K562 (cell line): ENCODE measurements around the gene FUZ. TPM values are rescaled to one million over a fixed set of nuclear protein-coding genes. Genes with fewer than 3 reads are reported as not detected.

Experiments used
- ATAC-seq: fragments of 200-7000 bp; cut with Tn5 transposase; 3 replicates; pipeline ENCODE4 v1.9.1; 2020; ENCODE audit warnings: moderate library complexity
- BruUV-seq: library from RNA; stranded (reverse); fragments of 400-500 nt; replicated peaks from 2 replicates; lab custom pipeline; 2021; lab: Mats Ljungman, UMichigan
- CTCF ChIA-PET: fragments of 300-600 bp; formaldehyde crosslinking; extraction: SDS; loops from one replicate; lab custom pipeline; 2021; ENCODE audit warnings: low intra/inter-chr PET ratio; lab: Yijun Ruan, JAX
- POLR2A ChIA-PET: fragments of 300-600, 350-650 bp; sonication (Branson Sonifier 250); formaldehyde crosslinking; extraction: SDS; loops from one replicate; lab custom pipeline; 2021; ENCODE audit warnings: antibody characterized with exemption, inconsistent platforms; lab: Yijun Ruan, JAX
- DNase-seq, 4 experiments: peaks; one replicate each; pipeline versions ENCODE4 v3.0.0 to v3.0.0-alpha.2; 2011 to 2018; ENCODE audit warnings: low spot score in 3 of 4, mixed read lengths in 3 of 4; ENCODE audit errors: extremely low read depth in 1 of 4
- FAIRE-seq: peaks from 2 replicates; lab custom pipeline; 2011; peaks lifted over from hg19 to GRCh38; lab: Jason Lieb, UNC
- H2AFZ ChIP-seq: 2 replicates; pipeline ENCODE4 v1.6.0; 2011; ENCODE audit warnings: low read depth, low read length, control low read depth, inconsistent platforms
- H3K27ac ChIP-seq: fragments of 200-600 bp; 3 replicates; pipeline ENCODE4 v1.8.0; 2011; ENCODE audit warnings: low read depth, mild to moderate bottlenecking, control low read depth, inconsistent platforms, low read length, moderate library complexity, mixed read lengths; ENCODE audit errors: extremely low read depth
- H3K27me3 ChIP-seq, 2 experiments: fragments of 300-600 bp in 1 of 2; 2 replicates in 1 of 2; 3 replicates in 1 of 2; pipeline versions ENCODE4 v1.6.0 to v1.8.0; 2011; ENCODE audit warnings: inconsistent platforms in 2 of 2, low read length in 2 of 2, mild to moderate bottlenecking in 1 of 2, mixed read lengths in 1 of 2, moderate library complexity in 1 of 2; ENCODE audit not compliant: control insufficient read depth in 2 of 2, insufficient read depth in 2 of 2
- H3K36me3 ChIP-seq: fragments of 300-600 bp; 3 replicates; pipeline ENCODE4 v1.8.0; 2011; ENCODE audit warnings: mild to moderate bottlenecking, low read length, inconsistent platforms; ENCODE audit not compliant: control insufficient read depth, insufficient read depth
- H3K4me1 ChIP-seq, 2 experiments: fragments of 200-600 bp in 1 of 2; replicated peaks in 1 of 2; 2 replicates in 1 of 2; 3 replicates in 1 of 2; pipeline versions ENCODE4 v1.5.1 to v1.8.0; 2011; ENCODE audit warnings: inconsistent platforms in 2 of 2, low read length in 2 of 2, mild to moderate bottlenecking in 1 of 2, mixed read lengths in 1 of 2, moderate library complexity in 1 of 2; ENCODE audit not compliant: control insufficient read depth in 2 of 2, insufficient read depth in 2 of 2
- H3K4me2 ChIP-seq: 2 replicates; pipeline ENCODE4 v1.6.1; 2011; ENCODE audit warnings: low read length, control low read depth, inconsistent platforms, mixed read lengths; ENCODE audit not compliant: insufficient read depth
- H3K4me3 ChIP-seq: fragments of 200-600 bp; sonication (generic), shearing (Covaris generic); 2 replicates; pipeline ENCODE4 v1.5.1; 2016; ENCODE audit warnings: control low read depth, inconsistent platforms
- H3K79me2 ChIP-seq: fragments of 200-600 bp; 3 replicates; pipeline ENCODE4 v1.8.0; 2011; ENCODE audit warnings: low read length, inconsistent platforms; ENCODE audit not compliant: control insufficient read depth, insufficient read depth
- H3K9ac ChIP-seq, 2 experiments: 2 replicates each; pipeline versions ENCODE4 v1.6.0 to v1.6.1; 2011; ENCODE audit warnings: low read depth in 2 of 2, low read length in 2 of 2, control low read depth in 1 of 2, inconsistent platforms in 1 of 2, mild to moderate bottlenecking in 1 of 2, mixed read lengths in 1 of 2; ENCODE audit not compliant: insufficient read depth in 1 of 2
- H3K9me1 ChIP-seq: one replicate; pipeline ENCODE4 v1.6.0; 2011; ENCODE audit warnings: inconsistent platforms, mild to moderate bottlenecking, low read length, moderate library complexity; ENCODE audit not compliant: control insufficient read depth, insufficient read depth
- H3K9me3 ChIP-seq: replicated peaks from 2 replicates; pipeline ENCODE4 v1.5.1; 2011; ENCODE audit warnings: low read depth, low read length, inconsistent platforms; ENCODE audit not compliant: control insufficient read depth, insufficient read depth
- H4K20me1 ChIP-seq: replicated peaks from 2 replicates; pipeline ENCODE4 v1.6.1; 2011; ENCODE audit warnings: low read length, inconsistent platforms, mixed read lengths; ENCODE audit not compliant: control insufficient read depth, insufficient read depth
- NEUROD1 ChIP-seq: fragments of 150-350 bp; IDR thresholded peaks from 2 replicates; pipeline ENCODE4 v1.6.1; 2014; ENCODE audit warnings: borderline replicate concordance, low read length, low read depth; ENCODE audit not compliant: partially characterized antibody
- POLR2B ChIP-seq: fragments of 450-650 bp; IDR thresholded peaks from 2 replicates; pipeline ENCODE4 v1.6.1; 2018; ENCODE audit warnings: low read depth; ENCODE audit not compliant: partially characterized antibody
- ZBTB7A ChIP-seq: IDR thresholded peaks from 2 replicates; pipeline ENCODE4 v1.6.1; 2011; ENCODE audit warnings: low read depth, mild to moderate bottlenecking, low read length, moderate library complexity, borderline replicate concordance; ENCODE audit not compliant: control insufficient read depth
- WGBS: fragments of 100-300 bp; shearing (Covaris generic); methylation state at CpG from one replicate; pipeline ENCODE4 v1.1.6; 2016; ENCODE audit warnings: low coverage, mixed read lengths; ENCODE audit not compliant: insufficient coverage; ENCODE audit errors: missing lambda C conversion rate; 5-methylcytosine and 5-hydroxymethylcytosine counted together
- in situ Hi-C: fragments of 300-500 bp; cut with MboI; formaldehyde crosslinking; loops from 4 replicates; pipeline ENCODE4 v1.15.0; 2018; ENCODE audit warnings: inconsistent platforms, mixed read lengths
- intact Hi-C: fragments of 100-400 bp; cut with micrococcal nuclease; formaldehyde crosslinking; loops from 2 replicates; pipeline ENCODE4 v1.14.2; 2022
- microRNA-seq: library from miRNA; unstranded; fragments of <30 nt; microRNA quantifications from one replicate; pipeline ENCODE4, GENCODE V29; 2018; ENCODE audit warnings: borderline microRNAs expressed
- polyA plus RNA-seq, 8 experiments: library from polyadenylated mRNA; depleted of rRNA in 4 of 8; stranded (reverse) in 5 of 8; unstranded in 3 of 8; fragments of >200 nt; fragmentation: Nextera tagmentation in 2 of 8; fragmentation: Illumina TruSeq in 1 of 8; extraction: Ambion mirVana in 2 of 8; extraction: Trizol in 1 of 8; gene quantifications; 2 replicates each; pipeline versions ENCODE4 v1.2.1 to v1.2.3, GENCODE V29; 2011 to 2014; ENCODE audit warnings: inconsistent platforms in 1 of 8, missing spikeins in 1 of 8
- small RNA-seq: library from RNA; depleted of rRNA; stranded (forward); fragments of <200 nt; gene quantifications from one replicate; pipeline ENCODE3, GENCODE V24; 2014
- total RNA-seq, 7 experiments: library from RNA; depleted of rRNA in 6 of 7; stranded (reverse); fragments of >200 nt in 6 of 7; fragmentation: Illumina TruSeq in 2 of 7; extraction: Trizol in 2 of 7; gene quantifications; 2 replicates each; pipeline versions ENCODE4 v1.2.1 to v1.2.3, GENCODE V29; 2011 to 2021; ENCODE audit warnings: low replicate concordance in 1 of 7

FUZ gene
- total and polyA plus RNA-seq, 9 of the 15 experiments (the other 6 are each of a cell fraction or from before 2014, with no cell fraction given): 0.17 to 7.6 (median 3.6) TPM; not detected in 1

DNA sequence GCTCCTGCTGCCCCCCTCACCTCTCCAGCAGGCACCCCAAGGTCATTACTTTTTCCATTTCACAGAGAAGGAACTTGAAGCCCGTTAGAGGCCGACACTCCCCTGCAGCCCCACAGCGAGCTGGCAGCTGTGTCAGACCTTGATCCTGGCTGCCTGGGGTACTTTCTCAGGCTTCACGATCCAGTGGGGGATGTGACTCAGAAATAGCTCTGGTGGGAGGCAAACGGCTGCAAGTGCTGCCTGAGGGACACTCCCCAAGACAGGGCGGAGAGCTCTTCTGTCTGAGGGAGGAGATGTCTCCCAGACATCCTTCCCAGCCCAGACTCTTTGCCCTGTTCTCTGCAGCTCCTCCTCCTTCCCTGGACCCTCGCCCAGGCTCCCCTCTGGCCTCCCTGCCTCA is 54.8 kb downstream of the FUZ start:
- no TSS peak for BruUV-seq
- CTCF ChIA-PET: no interaction called here
- peak; percentile 19; the same call in 2 of the 3 replicates for ATAC-seq
- POLR2A ChIA-PET: interaction anchor here (0.5 to 0.8 kb wide), 3 partner anchors 12 to 40 kb away, joined by 3 to 4 read pairs (median 3); no protein-coding TSS in a partner anchor
- 14% methylated on average over 7 of the region's 7 CpGs for WGBS
- DNase-seq: peak in 2 of 4 experiments; percentile 17 to 45
- H2AFZ ChIP-seq: peak overlapping the region; percentile 29
- peaks cover 19 to 28% of the 10 kb centered on the region in 2 experiments; a peak in 4 of 5 replicates for H3K4me1 ChIP-seq
- H3K36me3 ChIP-seq: no peaks in the 10 kb centered on the region
- TF ChIP-seq POLR2B (no peak), ZBTB7A (peak; percentile 44; the same call in 1 of the 2 replicates), NEUROD1 (no peak)
- TF ChIP-seq, all 486 proteins: peak for 1
- H3K27ac ChIP-seq: 0 out of 3 replicates have a peak overlapping the region, but pooled peaks have one; percentile 21
- FAIRE-seq: no peak
- peaks cover 5% of the 10 kb centered on the region for H3K9me3 ChIP-seq
- H3K4me3 ChIP-seq: no peak overlapping the region
- peak overlapping the region; percentile 10 for H3K4me2 ChIP-seq
- in situ Hi-C loops: no loop called here
- intact Hi-C loops: no loop called here
- no peaks in the 10 kb centered on the region for H3K27me3 ChIP-seq
- peaks cover 5% of the 10 kb centered on the region; the same call in 1 of the 3 replicates for H3K79me2 ChIP-seq
- H3K9me1 ChIP-seq: no peaks in the 10 kb centered on the region
- H3K9ac ChIP-seq: peak overlapping the region in 1 of 2 experiments; percentile 81; a peak in 2 of 4 replicates
- H4K20me1 ChIP-seq: no peaks in the 10 kb centered on the region

Small RNAs within 50 kb of the gene (microRNA-seq; reads per million reads assigned to microRNA genes)
- gene MIR4749: 1.4 reads per million, percentile 16 among the genes with 10 or more reads in this experiment
- 2.8 reads per million, percentile 34 among the genes with 10 or more reads in this experiment for gene MIR6799
- gene MIR6800: not detected

Small RNAs within 50 kb of the gene (small RNA-seq; reads per million reads assigned to genes)
- not detected for gene MIR4749
- gene MIR6799: not detected
- gene RNU6-841P: not detected

Other genes starting within 250 kb of the FUZ start
Only the 7 nearest of the 23 such genes appear.
- 3.3 and 4.5 TPM in 2 replicates for gene TSKS, start 50.0 kb downstream of the FUZ start, total RNA-seq (2014; rRNA removed)
- gene TSKS, start 50.0 kb downstream of the FUZ start, total RNA-seq (2014; rRNA removed; fragmentation: Illumina TruSeq; extraction: Trizol): 0.64 and 0.80 TPM in 2 replicates
- 1.2 and 1.3 TPM in 2 replicates for gene TSKS, start 50.0 kb downstream of the FUZ start, total RNA-seq (2015; rRNA removed; fragmentation: Illumina TruSeq; extraction: Trizol)
- 2.3 and 2.4 TPM in 2 replicates for gene TSKS, start 50.0 kb downstream of the FUZ start, total RNA-seq (2021)
- 0.75 and 1.4 TPM in 2 replicates for gene TSKS, start 50.0 kb downstream of the FUZ start, polyA plus RNA-seq (2011; rRNA removed)
- gene TSKS, start 50.0 kb downstream of the FUZ start, polyA plus RNA-seq (2014; fragmentation: Illumina TruSeq; extraction: Trizol): 0.70 and 1.2 TPM in 2 replicates
- gene TSKS, start 50.0 kb downstream of the FUZ start, polyA plus RNA-seq (2014; fragmentation: Nextera tagmentation; extraction: Ambion mirVana): under 1 TPM; 0.14 to 0.35 TPM
- gene TSKS, start 50.0 kb downstream of the FUZ start, polyA plus RNA-seq (2014; rRNA removed): 1.9 and 2.2 TPM in 2 replicates
- gene AP2A1, start 46.3 kb downstream of the FUZ start, total RNA-seq (2014; rRNA removed): 77.6 and 109 TPM in 2 replicates
- 21.5 and 23.4 TPM in 2 replicates for gene AP2A1, start 46.3 kb downstream of the FUZ start, total RNA-seq (2014; rRNA removed; fragmentation: Illumina TruSeq; extraction: Trizol)
- gene AP2A1, start 46.3 kb downstream of the FUZ start, total RNA-seq (2015; rRNA removed; fragmentation: Illumina TruSeq; extraction: Trizol): 29.1 and 31.8 TPM in 2 replicates
- 138 and 150 TPM in 2 replicates for gene AP2A1, start 46.3 kb downstream of the FUZ start, total RNA-seq (2021)
- 31.9 and 75.2 TPM in 2 replicates for gene AP2A1, start 46.3 kb downstream of the FUZ start, polyA plus RNA-seq (2011; rRNA removed)
- gene AP2A1, start 46.3 kb downstream of the FUZ start, polyA plus RNA-seq (2014; fragmentation: Illumina TruSeq; extraction: Trizol): 47.0 and 81.3 TPM in 2 replicates
- gene AP2A1, start 46.3 kb downstream of the FUZ start, polyA plus RNA-seq (2014; fragmentation: Nextera tagmentation; extraction: Ambion mirVana): 1 to 10 TPM in 1 of 2 experiments, under 1 TPM in 1; 0.55 to 1.5 TPM
- 89.6 and 91.9 TPM in 2 replicates for gene AP2A1, start 46.3 kb downstream of the FUZ start, polyA plus RNA-seq (2014; rRNA removed)
- gene MED25, start 5.0 kb upstream of the FUZ start, total RNA-seq (2014; rRNA removed): 19.3 and 30.1 TPM in 2 replicates
- 15.7 and 17.1 TPM in 2 replicates for gene MED25, start 5.0 kb upstream of the FUZ start, total RNA-seq (2014; rRNA removed; fragmentation: Illumina TruSeq; extraction: Trizol)
- gene MED25, start 5.0 kb upstream of the FUZ start, total RNA-seq (2015; rRNA removed; fragmentation: Illumina TruSeq; extraction: Trizol): 14.5 and 16.0 TPM in 2 replicates
- 83.5 and 93.9 TPM in 2 replicates for gene MED25, start 5.0 kb upstream of the FUZ start, total RNA-seq (2021)
- 23.0 and 31.0 TPM in 2 replicates for gene MED25, start 5.0 kb upstream of the FUZ start, polyA plus RNA-seq (2011; rRNA removed)
- gene MED25, start 5.0 kb upstream of the FUZ start, polyA plus RNA-seq (2014; fragmentation: Illumina TruSeq; extraction: Trizol): 56.7 and 72.9 TPM in 2 replicates
- gene MED25, start 5.0 kb upstream of the FUZ start, polyA plus RNA-seq (2014; fragmentation: Nextera tagmentation; extraction: Ambion mirVana): 1 to 10 TPM; 4.1 to 4.4 TPM
- 37.8 and 40.3 TPM in 2 replicates for gene MED25, start 5.0 kb upstream of the FUZ start, polyA plus RNA-seq (2014; rRNA removed)
- gene PTOV1, start 37.9 kb upstream of the FUZ start, total RNA-seq (2014; rRNA removed): 61.3 and 79.5 TPM in 2 replicates
- 14.0 and 23.3 TPM in 2 replicates for gene PTOV1, start 37.9 kb upstream of the FUZ start, total RNA-seq (2014; rRNA removed; fragmentation: Illumina TruSeq; extraction: Trizol)
- gene PTOV1, start 37.9 kb upstream of the FUZ start, total RNA-seq (2015; rRNA removed; fragmentation: Illumina TruSeq; extraction: Trizol): 43.5 and 44.6 TPM in 2 replicates
- gene PTOV1, start 37.9 kb upstream of the FUZ start, total RNA-seq (2021): 156 and 169 TPM in 2 replicates
- 33.0 and 58.6 TPM in 2 replicates for gene PTOV1, start 37.9 kb upstream of the FUZ start, polyA plus RNA-seq (2011; rRNA removed)
- 61.7 and 81.3 TPM in 2 replicates for gene PTOV1, start 37.9 kb upstream of the FUZ start, polyA plus RNA-seq (2014; fragmentation: Illumina TruSeq; extraction: Trizol)
- gene PTOV1, start 37.9 kb upstream of the FUZ start, polyA plus RNA-seq (2014; fragmentation: Nextera tagmentation; extraction: Ambion mirVana): 1 to 10 TPM; 4.9 to 9.3 TPM
- 68.1 and 75.0 TPM in 2 replicates for gene PTOV1, start 37.9 kb upstream of the FUZ start, polyA plus RNA-seq (2014; rRNA removed)
- 56.0 and 59.3 TPM in 2 replicates for gene PNKP, start 54.3 kb upstream of the FUZ start, total RNA-seq (2014; rRNA removed)
- gene PNKP, start 54.3 kb upstream of the FUZ start, total RNA-seq (2014; rRNA removed; fragmentation: Illumina TruSeq; extraction: Trizol): 12.3 and 18.1 TPM in 2 replicates
- 25.3 and 29.4 TPM in 2 replicates for gene PNKP, start 54.3 kb upstream of the FUZ start, total RNA-seq (2015; rRNA removed; fragmentation: Illumina TruSeq; extraction: Trizol)
- gene PNKP, start 54.3 kb upstream of the FUZ start, total RNA-seq (2021): 84.9 and 85.4 TPM in 2 replicates
- gene PNKP, start 54.3 kb upstream of the FUZ start, polyA plus RNA-seq (2011; rRNA removed): 13.7 and 21.3 TPM in 2 replicates
- 26.7 and 30.0 TPM in 2 replicates for gene PNKP, start 54.3 kb upstream of the FUZ start, polyA plus RNA-seq (2014; fragmentation: Illumina TruSeq; extraction: Trizol)
- 1 to 10 TPM; 2.8 to 3.1 TPM for gene PNKP, start 54.3 kb upstream of the FUZ start, polyA plus RNA-seq (2014; fragmentation: Nextera tagmentation; extraction: Ambion mirVana)
- gene PNKP, start 54.3 kb upstream of the FUZ start, polyA plus RNA-seq (2014; rRNA removed): 64.0 and 71.3 TPM in 2 replicates
- 25.7 and 33.8 TPM in 2 replicates for gene AKT1S1, start 64.1 kb upstream of the FUZ start, total RNA-seq (2014; rRNA removed)
- 5.7 and 6.9 TPM in 2 replicates for gene AKT1S1, start 64.1 kb upstream of the FUZ start, total RNA-seq (2014; rRNA removed; fragmentation: Illumina TruSeq; extraction: Trizol)
- gene AKT1S1, start 64.1 kb upstream of the FUZ start, total RNA-seq (2015; rRNA removed; fragmentation: Illumina TruSeq; extraction: Trizol): 13.5 and 14.4 TPM in 2 replicates
- gene AKT1S1, start 64.1 kb upstream of the FUZ start, total RNA-seq (2021): 50.1 and 50.3 TPM in 2 replicates
- gene AKT1S1, start 64.1 kb upstream of the FUZ start, polyA plus RNA-seq (2011; rRNA removed): 17.1 and 22.4 TPM in 2 replicates
- 39.0 and 40.7 TPM in 2 replicates for gene AKT1S1, start 64.1 kb upstream of the FUZ start, polyA plus RNA-seq (2014; fragmentation: Illumina TruSeq; extraction: Trizol)
- gene AKT1S1, start 64.1 kb upstream of the FUZ start, polyA plus RNA-seq (2014; fragmentation: Nextera tagmentation; extraction: Ambion mirVana): 1 to 10 TPM; 1.2 TPM
- 38.2 and 45.4 TPM in 2 replicates for gene AKT1S1, start 64.1 kb upstream of the FUZ start, polyA plus RNA-seq (2014; rRNA removed)
- 3.8 and 6.8 TPM in 2 replicates for gene TBC1D17, start 64.4 kb upstream of the FUZ start, total RNA-seq (2014; rRNA removed)
- 2.6 and 3.2 TPM in 2 replicates for gene TBC1D17, start 64.4 kb upstream of the FUZ start, total RNA-seq (2014; rRNA removed; fragmentation: Illumina TruSeq; extraction: Trizol)
- gene TBC1D17, start 64.4 kb upstream of the FUZ start, total RNA-seq (2015; rRNA removed; fragmentation: Illumina TruSeq; extraction: Trizol): 2.4 and 3.5 TPM in 2 replicates
- gene TBC1D17, start 64.4 kb upstream of the FUZ start, total RNA-seq (2021): 14.2 and 16.0 TPM in 2 replicates
- 7.4 and 10.5 TPM in 2 replicates for gene TBC1D17, start 64.4 kb upstream of the FUZ start, polyA plus RNA-seq (2011; rRNA removed)
- 8.7 and 11.7 TPM in 2 replicates for gene TBC1D17, start 64.4 kb upstream of the FUZ start, polyA plus RNA-seq (2014; fragmentation: Illumina TruSeq; extraction: Trizol)
- gene TBC1D17, start 64.4 kb upstream of the FUZ start, polyA plus RNA-seq (2014; fragmentation: Nextera tagmentation; extraction: Ambion mirVana): under 1 TPM; 0.42 to 0.46 TPM
- 14.7 and 18.2 TPM in 2 replicates for gene TBC1D17, start 64.4 kb upstream of the FUZ start, polyA plus RNA-seq (2014; rRNA removed)